IPS-NIHi7 (cell line): ENCODE measurements around the gene WWC2.
"Not testable (repeated sequence)": the region's sequence is repeated elsewhere in the genome, so short reads cannot be mapped to it uniquely, and the experiment has no call there.

Source experiments
- DNase-seq: peaks from one replicate; pipeline ENCODE4 v3.0.0; 2012; ENCODE audit warnings: mixed read lengths; ENCODE audit errors: extremely low spot score

Gene WWC2

DNA sequence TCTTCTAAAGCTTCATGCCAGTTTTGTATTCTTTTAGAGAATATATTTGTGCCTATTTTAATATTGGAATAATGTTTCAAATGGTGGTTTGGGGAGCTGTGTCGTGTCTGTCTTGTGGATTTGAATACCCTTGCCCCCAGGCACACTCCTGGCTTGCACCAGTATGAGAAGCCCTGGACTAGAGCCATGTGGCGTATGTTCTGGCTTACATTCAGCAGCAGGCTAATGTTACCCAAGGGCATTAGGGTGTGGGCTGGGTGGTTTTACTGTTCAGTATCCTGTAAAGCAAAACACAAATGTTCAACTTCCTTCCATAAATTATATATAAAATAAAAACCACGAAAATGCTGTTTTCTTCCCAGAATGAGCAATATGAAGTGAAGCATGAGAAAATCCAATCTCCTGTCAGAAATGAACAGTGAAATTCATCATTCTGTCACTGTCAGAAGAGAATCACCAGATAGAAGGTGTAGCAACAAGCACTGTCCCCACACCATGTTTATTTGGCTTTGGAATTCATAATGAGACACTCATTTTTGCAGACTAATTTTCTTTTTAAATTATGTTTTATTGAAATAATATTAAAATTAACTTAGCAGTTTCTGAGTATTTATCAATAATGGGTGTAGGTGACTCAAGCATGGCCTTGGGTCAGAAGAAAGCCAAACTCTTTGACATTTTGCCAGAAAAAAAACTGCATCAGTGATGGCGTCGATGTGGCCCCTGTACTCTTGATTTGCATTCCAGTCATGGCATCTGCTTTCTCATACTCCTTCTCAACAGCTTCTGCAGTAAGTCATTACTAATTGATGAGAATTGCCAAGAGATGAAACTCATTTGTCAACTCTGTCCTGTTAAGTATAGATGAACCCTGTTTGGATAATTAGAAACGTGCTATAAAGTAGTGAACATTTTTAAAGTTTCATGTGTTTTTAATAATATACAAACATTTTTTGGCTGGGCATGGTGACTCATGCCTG is 43.8 kb downstream of the WWC2 start:
- no peak for DNase-seq

DNA sequence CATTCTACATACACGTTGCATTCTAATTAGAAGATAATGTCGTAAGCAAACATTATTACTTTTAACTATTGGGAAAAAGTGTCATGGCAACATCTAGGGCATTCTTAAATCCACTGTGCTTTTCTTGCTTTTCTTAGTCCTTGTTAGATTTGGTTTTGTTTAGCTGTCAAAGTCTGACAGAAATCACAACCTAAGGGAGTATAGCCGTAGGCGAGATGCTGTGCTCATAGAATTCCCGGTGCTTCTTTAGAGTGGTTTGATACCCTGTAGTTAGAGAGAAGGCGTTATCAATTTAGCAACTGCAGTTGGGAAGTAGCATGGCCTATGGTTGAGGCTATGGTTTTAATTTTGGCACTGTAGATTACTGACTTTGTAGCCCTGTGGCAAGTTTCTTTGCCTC is 45.7 kb downstream of the WWC2 start:
- DNase-seq: no peak

DNA sequence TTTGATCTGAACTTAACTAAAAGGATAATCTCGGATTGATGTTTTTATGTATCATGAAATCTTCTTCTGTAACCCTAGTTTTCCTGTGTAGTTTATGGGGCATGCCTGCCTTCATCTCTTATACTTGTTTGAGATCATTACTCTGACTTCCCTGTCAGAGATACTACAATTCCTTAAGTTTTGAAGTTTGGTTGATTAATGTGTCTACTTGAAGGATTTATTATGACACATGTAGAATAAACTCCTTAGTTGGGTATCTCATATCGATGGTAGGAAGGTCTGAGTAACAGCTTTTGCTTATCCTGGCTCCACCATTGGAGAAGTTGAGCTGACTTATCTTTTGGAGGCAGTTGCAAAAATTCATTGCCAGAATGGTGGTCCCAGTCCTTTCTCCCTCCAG is 46.7 kb downstream of the WWC2 start:
- DNase-seq: no peak

DNA sequence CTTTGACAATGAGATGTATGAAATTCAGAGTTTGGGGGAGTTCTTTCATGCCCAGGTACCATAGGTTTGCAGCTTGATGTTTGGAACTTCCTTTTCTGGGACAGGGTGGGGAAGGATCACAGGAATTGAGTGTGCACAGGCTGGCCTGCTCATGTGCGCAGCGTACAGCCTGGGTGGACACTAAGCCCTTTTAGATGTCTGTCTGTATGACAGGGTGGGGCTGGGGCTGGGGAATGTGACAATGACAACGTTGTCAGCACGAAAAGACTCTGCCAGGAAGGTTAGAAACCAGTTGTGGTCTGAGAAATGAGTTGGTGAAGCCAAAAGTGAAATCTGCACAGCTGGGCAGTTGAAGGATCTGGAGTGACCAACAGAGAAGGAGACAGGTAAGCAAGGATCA is 47.4 kb downstream of the WWC2 start:
- no peak for DNase-seq

DNA sequence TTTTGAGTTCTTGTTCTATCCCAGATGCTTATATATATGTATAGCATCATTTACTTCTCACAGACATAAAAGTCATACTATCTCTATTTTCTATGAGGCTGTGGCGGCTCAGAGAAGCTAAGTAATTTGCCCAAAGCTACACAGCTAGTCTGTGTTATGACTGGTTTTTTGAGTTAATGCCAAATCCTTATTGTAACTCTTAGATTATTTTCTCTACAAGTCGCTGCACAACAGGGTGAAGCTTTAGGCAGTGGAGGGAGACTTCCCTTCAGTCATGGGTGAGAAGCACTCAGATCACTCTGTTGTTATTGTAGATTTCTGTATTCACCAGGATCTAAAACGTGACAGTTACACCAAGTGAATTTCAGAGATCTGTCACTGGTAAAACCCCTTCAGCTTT is 48.1 kb downstream of the WWC2 start:
- DNase-seq: no peak

DNA sequence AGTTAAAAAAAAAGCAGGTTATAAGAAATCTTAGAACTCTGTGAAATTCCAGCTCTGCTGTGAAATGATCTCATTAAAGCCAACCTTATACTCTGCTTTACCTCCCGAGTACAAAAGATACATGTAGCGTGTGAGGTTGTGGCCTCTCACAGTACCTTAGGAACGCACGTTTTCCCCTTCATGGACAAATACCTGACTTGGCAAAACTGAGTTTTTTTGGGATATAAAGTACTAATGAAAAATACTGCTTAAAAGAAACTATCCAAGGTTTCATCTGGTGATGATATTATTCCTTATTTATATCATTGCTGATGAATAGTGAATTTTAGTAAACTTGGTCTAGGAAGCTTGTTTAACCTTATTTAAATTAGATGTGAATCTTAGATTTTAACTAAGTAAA is 48.9 kb downstream of the WWC2 start:
- DNase-seq: no peak

DNA sequence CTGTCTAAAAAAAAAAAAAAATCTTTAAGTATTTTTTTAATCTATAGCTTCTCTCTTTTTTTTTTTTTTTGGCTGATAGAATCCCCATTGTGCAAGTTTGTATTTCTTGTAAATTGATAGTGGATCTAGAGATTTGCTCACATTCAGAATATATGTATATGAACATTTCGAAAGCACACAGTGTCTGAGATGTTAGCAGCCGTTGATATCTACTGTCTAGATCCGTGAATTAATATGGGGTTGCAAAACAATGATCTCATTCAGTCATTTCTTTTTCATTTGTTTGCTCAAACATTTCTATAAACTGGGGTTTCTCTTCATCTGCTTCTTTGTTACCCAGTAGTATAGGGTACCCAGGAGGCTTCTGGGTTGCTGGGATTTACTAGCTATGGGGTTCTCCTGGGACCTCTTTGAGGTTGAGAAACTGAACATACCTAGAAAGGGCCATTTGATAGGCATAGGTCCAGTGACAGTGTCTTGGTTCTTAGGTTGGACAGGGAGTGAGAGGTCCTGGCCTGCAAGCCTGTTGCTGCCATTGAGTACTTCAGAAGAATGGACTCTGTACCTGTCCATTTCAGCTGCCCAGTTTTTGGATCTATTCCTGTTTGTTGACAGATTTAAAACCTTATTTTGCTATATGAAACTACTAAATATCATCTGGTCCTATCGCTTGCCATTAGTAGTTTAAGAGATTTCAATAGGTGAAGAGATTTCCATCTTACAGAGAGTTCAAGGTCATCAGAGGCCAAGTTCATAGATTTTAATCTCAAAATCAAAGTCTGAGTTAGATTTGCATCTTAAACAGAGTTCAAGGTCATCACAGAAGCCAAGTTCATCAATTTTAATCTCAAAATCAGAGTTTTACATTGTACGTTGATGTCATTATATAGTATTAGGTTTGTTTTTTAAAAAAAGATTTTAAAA is 50.8 kb downstream of the WWC2 start:
- no peak for DNase-seq

DNA sequence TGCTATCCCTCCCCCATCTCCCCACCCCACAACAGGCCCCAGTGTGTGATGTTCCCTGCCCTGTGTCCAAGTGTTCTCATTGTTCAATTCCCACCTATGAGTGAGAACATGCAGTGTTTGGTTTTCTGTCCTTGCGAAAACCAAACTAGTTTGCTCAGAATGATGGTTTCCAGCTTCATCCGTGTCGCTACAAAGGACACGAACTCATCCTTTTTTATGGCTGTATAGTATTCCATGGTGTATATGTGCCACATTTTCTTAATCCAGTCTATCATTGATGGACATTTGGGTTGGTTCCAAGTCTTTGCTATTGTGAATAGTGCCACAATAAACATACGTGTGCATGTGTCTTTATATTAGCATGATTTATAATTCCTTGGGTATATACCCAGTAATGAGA is 51.6 kb downstream of the WWC2 start:
- not testable (repeated sequence) for DNase-seq

DNA sequence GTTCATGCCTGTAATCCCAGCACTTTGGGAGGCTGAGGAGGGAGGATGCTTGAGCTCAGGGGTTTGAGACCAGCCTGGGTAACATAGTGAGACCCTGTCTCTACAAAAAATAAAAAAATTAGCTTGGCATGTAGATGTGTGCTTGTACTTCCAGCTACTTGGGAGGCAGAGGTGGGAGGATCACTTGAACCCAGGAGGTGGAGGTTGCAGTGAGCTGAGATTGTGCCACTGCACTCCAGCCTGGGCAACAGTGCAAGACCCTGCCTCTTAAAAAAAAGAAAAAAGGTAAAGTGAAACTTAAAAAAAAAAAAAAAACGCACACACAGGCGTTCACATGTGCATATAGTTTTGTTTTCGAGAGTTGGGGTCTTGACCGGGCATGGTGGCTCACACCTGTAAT is 53.2 kb downstream of the WWC2 start:
- not testable (repeated sequence) for DNase-seq

DNA sequence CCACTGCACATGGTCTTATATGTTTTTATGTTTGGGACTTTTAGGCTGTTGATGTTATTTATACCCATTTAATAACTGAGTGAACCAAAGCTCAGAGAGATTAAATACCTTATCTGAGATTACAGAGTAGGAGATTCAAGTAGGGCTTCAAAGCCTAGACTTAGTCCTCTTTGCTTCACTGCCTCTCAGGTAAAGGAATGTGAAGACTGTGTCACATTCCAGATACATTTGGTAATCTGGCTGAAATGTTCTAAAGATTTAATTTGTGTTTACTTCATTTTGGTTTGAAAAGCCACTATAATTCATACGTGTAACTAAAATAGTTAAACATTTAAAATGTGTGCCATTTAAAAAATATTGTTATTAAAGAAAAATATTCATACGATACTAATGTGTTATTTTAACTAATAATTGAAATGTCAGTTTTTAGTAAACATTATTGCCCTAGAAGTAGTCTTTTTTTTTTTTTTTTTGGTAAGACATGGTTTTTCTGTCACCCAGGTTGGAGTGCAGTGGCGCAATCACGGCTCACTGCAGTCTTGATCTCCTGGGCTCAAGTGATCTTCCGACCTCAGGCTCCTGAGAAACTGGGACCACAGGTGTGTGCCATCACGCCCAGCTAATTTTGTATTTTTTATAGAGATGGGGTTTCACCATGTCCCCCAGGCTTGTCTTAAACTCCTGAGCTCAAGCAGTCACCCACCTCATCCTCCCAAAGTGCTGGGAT is 54.3 kb downstream of the WWC2 start:
- no peak for DNase-seq

DNA sequence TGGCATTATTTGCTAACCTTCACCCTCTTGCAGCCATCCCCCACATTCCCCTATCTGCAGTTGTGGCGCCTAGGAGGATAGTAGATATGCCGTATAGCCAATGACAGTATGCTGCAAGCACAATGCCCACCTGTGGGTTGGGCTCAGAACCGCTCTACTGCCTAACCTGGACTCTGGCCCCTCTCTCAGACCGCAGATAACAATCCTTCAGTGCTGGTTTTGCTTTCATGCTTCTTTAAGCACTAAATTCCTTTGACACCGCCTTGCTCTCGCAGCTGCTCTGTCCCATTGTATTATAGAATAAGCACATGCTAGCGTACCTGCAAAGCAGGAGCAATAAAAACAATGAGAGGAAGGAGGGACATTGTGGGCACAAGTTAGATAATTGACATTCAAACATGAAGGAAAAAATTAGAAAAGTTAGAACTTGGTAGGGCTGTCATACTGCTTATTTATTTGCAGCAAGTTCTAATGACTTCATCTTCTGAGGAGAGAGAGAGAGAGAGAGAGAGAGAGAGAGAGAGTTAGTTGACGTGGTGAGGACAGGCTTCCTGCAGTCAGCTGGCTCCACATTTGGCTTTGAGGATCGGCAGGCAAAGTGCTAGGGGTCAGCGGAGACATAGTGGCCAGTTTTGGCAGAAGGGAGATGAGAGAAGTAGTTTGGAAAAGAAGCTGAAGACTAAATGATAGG is 55.8 kb downstream of the WWC2 start:
- no peak for DNase-seq

DNA sequence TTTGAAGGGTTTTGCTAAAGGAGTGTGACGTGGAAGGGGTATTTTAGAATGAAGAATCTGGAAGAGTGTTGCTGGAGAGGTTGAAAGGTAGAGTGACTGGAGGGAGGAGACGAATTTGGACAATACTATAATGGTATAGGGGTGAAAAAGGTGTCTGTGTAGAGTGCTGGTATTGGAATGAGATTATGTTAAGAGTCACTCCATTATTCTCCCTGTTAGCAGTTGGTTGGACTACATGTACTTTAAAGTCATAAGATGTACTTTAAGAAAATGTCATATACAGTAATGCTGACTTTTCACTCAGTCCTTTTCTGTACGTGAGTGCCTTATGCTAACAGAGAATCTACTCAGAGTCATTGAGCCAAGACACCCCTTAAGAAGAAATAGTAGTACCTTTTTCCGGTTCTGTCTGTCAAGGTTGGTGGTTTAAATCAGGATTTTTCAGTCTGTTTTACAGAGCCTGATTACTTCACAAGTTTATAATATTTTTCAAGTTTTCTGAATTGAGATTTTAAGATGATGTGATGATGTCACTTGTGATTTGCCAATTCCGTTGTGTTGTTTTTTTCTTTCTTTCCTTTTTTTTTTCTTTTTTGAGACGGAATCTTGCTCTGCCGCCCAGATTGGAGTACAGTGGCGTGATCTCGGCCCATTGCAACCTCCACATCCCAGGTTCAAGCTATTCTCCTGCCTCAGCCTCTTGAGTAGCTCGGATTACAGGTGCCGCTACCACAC is 56.6 kb downstream of the WWC2 start:
- DNase-seq: no peak

DNA sequence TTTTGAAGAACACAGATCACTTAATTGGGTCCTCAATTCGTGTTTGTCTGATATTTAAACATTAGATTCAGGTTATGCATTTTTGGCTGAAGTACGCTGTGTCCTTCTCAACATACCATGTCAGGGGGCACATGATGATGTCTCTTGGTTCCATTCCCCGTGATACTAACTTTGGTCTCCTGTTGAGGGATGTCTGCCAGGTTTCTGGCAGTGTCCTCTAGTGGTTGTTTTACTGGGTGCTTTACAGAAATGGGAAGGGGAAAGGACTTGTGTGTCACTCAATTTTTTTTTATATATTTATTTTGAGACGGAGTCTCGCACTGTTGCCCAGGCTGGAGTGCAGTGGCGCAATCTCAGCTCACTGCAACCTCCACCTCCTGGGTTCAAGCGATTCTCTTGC is 58.2 kb downstream of the WWC2 start:
- DNase-seq: no peak

DNA sequence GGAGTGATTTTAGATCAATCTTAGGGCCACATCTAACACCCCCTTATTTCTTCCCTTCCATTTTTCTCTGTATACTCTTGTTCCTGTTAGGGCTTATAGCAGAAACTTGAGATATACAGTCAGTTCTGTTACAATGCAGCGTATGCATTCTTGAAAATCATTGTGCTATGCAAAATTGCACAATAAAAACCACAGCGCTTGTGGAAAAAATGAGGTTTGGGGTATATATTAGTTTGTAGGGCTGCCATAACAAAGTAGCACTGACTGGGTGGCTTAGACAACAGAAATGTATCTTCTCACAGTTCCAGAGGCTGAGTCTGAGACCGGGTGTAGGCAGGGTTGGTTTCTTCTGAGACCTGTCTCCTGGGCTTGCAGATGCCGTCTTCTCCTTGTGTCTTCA is 59.0 kb downstream of the WWC2 start:
- no peak for DNase-seq

DNA sequence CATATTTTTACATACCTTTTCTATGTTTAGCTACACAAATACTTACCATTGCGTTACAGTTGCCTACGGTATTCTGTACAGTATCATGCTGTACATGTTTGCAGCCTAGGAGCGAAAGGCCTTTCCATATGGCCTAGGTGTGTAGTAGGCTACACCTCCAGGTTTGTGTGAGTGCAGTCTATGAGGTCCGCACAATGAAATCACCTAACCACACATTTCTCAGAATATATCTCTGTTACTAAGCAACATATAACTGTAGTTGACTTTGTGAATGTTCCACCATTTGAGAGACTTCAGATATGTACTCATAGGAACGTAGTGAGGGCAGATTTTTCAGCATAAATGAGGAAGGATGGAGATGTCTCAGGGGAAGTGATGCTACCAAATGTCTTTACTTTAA is 62.6 kb downstream of the WWC2 start:
- DNase-seq: no peak

DNA sequence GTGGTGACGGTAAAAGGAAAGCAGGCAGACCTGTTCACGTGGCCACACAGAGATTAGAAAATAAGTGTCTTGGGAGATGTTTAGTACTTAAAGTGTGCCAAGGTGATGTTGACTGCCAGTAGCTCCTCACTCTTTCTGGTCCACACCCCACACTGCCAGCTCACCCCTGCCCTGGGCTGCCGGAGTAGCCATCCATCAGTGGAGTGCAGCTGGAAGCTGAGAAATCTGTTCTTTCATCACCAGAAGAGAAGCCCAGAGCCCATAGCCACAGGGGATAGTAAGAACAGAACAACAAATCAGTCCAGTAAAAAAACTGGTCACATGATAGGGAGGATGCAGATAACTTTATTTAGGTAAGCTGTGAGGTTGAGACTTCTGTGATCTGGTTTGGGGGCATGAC is 64.1 kb downstream of the WWC2 start:
- no peak for DNase-seq

DNA sequence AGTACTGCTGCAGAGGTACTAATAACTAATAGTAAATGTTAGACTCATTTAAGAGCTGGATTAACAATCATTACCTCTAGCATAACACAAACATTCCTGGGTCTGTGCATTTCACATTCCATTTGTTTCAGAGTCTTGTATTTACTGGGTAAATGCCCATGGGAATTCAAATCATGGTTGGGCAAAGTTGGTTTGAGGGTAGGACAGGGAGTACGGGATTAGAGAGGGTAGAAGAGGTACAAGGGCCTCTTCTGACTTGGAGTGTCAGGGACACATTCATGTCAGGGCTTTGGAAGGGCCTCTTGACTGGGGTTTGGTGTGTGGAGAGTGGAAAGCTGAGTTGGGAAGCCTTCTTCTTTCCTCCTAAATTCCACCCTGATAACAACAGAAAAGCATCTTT is 65.9 kb downstream of the WWC2 start:
- no peak for DNase-seq

DNA sequence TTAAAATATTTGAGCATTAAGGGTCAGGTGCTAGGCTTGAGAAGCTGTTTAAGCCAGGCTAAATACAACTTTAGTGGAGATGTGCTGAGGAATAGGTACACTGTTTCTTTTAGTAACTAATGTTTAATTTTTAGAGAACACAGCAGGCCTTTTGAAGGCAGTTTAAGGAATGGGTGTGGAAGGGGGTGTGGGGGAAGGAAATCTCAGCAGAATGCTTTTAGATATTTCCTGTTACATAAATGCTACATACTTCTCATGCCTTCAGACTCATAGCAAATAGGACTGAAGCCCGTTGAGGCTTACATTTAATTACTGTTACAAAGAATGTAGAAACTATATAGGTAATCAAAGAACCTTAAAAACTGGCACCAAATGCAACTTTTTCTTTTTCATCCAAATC is 66.3 kb downstream of the WWC2 start:
- no peak for DNase-seq

DNA sequence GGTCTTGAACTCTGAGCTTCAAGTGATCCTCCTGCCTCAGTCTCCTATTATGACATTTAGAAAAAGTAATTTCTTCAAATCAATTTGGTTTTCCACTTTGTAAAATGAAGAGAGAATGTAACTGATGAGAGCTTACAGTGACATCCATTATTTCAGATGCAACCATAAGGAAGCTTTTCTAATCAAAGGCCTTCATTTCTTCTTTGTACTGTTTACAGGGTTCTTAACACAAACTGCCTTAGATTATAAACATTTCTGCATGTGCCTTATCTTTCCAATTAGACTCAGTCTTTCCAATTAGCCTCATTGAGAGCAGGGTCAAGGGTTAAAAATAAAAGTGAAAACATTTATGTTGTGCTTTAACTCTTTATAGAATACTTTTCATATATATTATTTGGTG is 71.8 kb downstream of the WWC2 start:
- DNase-seq: no peak

DNA sequence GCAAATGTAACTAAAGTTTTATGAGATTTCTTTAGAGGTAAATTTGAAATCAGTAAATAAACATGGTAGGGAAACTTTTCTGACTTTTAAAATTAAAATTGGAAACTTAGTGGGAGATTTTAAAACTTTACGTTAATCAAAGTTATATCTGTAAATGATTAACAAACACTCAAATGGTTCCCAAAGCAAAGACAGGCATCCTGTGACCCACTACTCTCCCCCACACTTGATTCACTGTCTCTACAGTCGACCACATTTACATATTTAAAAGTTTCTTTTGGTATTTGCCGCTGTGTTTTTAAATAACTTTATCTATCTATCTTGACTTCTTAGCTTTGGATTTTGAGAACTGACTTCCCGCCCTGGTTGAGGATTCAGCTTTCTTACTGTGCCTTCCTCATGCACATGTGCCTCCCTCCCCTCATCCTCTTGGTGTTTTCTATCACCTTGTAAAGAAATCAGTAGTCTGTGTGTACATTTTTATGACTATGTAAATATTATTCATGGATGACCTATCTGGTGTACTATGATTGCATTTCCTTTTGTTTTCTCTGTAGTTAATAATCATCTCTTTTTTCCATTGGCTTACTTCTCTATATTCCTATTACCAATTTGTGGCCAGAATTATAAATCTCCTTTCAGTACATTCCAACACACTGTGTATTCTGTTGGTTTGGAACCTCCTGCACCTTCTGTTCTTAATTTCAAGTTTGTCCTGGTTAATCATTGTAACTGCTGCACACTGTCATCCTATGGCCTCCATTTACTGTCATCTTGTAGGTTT is 72.6 kb downstream of the WWC2 start:
- DNase-seq: no peak
